Heart left ventricle (tissue), 13 donors: Measurements from ENCODE around the gene OR10A5.

Source experiments
- POLR2A ChIP-seq, 2 donors: fragments of 450-650 bp; IDR thresholded peaks; one replicate each; pipeline ENCODE4 v1.6.1; 2017; ENCODE audit warnings: antibody characterized with exemption in 2 of 2, mild to moderate bottlenecking in 2 of 2, moderate library complexity in 2 of 2
- TF ChIP-seq, protein P1 (sequence below), 12 donors: fragments of 200-600 bp; sonication (generic) in 4 of 12; IDR thresholded peaks; one replicate each; pipeline versions ENCODE4 v1.5.0 to v1.8.0; 2018 to 2022; ENCODE audit warnings: antibody characterized with exemption in 12 of 12, mild to moderate bottlenecking in 5 of 12
- donor health status: ischemic (EF 13 %, LVEDD 7.1; RV severe dilation, severe dysfunction).
- donor health status: DM: no; HTN: yes; CAD: no.
- donor health status: DM: no; HTN: no; CAD: no.
- donor health status: ischemic (EF 25% LVEDD 6.9; RV normal size, moderate dysfunction).
- donor health status: ischemic (EF 25% LVEDD 5.7; RV mildly dilated, moderate dysfunction).
- donor health status: ischemic (EF 35%, LVEDD 5.7; RV mildly dilated, moderate dysfunction).
- donor health status: nonischemic (EF 11% LVEDD 7.7; RV severe dilation, severe dysfunction).
- donor health status: DM: yes; HTN: yes; CAD: no.
- donor health status: PGD.
- donor health status: ischemic (EF 29% LVEDD 5.4; RV normal size, mild dysfunction).
- donor health status: nonischemic (EF 23%, LVEDD 6.1; RV moderate dilation, normal function).

- no peak for TF ChIP-seq POLR2A (IDR thresholded peaks at IDR 0.05)
- TF ChIP-seq, protein P1, sequence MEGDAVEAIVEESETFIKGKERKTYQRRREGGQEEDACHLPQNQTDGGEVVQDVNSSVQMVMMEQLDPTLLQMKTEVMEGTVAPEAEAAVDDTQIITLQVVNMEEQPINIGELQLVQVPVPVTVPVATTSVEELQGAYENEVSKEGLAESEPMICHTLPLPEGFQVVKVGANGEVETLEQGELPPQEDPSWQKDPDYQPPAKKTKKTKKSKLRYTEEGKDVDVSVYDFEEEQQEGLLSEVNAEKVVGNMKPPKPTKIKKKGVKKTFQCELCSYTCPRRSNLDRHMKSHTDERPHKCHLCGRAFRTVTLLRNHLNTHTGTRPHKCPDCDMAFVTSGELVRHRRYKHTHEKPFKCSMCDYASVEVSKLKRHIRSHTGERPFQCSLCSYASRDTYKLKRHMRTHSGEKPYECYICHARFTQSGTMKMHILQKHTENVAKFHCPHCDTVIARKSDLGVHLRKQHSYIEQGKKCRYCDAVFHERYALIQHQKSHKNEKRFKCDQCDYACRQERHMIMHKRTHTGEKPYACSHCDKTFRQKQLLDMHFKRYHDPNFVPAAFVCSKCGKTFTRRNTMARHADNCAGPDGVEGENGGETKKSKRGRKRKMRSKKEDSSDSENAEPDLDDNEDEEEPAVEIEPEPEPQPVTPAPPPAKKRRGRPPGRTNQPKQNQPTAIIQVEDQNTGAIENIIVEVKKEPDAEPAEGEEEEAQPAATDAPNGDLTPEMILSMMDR (IDR thresholded peaks at IDR 0.05), result no peak
These were observed 1.1 kb upstream of the OR10A5 start for GRCh38 chr11:6844356-6844755.
